ENCODE data around the gene BTRC.

- TF ChIP-seq CTCF (IDR thresholded peaks at IDR 0.05 in 2 of 3, conservative IDR thresholded peaks at IDR 0.05 in 1 of 3; ENCODE audit: borderline replicate concordance in 1 of 3, insufficient read depth in 1 of 3, low read depth in 2 of 3, low read length in 2 of 3) = no peak
- TF ChIP-seq MAX (IDR thresholded peaks at IDR 0.05) = no peak
- TF ChIP-seq EZH2 (IDR thresholded peaks at IDR 0.05) = no peak
- TF ChIP-seq TCF7L2 (IDR thresholded peaks at IDR 0.05; ENCODE audit: borderline replicate concordance, extremely low read depth, insufficient read depth, insufficient read length) = no peak
Measured at GRCh38 chr10:101557541-101557940, 203.6 kb downstream of the BTRC start.

Data from HCT116 (cell line).